ENCODE measurements around the gene R3HDM1.

The R3HDM1 gene

GRCh38 chr2:135756692-135757091 lies 225.4 kb downstream of the R3HDM1 start:
- Histone ChIP-seq H3K9me3 (ENCODE audit: insufficient read depth, low read depth, low read length) (peaks cover 10% of the 10 kb centered on the region), H3K36me3 (ENCODE audit: insufficient read depth, low read depth, low read length) (peaks cover 87% of the 10 kb centered on the region), H3K4me1 (ENCODE audit: insufficient read depth, low read length) (no peaks in the 10 kb centered on the region), H3K27ac (ENCODE audit: low read length) (no peak overlapping the region), H3K9ac (ENCODE audit: low read depth, low read length) (no peak overlapping the region), H3K27me3 (ENCODE audit: insufficient read depth, low read length) (no peaks in the 10 kb centered on the region), H3K4me3 (ENCODE audit: low read length) (no peak overlapping the region)

DNA sequence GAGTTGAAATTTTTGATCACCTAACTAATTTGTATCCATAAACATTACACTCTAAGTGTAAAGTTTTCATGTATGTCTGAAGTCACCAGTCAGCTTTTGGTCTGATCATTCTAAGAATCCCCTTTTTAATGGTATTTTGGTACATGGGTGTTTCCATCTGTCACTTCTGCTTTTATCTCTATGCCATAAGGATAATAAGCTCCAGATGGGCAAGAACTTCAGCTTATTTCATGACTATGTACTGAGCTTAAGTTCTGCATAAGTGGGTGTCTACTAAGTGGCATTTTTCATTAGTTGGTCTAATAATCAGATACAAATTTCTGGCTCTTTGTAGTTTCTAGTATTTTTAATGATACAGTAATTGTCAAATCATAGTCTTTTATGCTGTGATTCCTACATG lies 230.7 kb downstream of the R3HDM1 start:
- Histone ChIP-seq H3K36me3 (ENCODE audit: insufficient read depth, low read depth, low read length) (peaks cover 90% of the 10 kb centered on the region), H3K4me1 (ENCODE audit: insufficient read depth, low read length) (no peaks in the 10 kb centered on the region), H3K27ac (ENCODE audit: low read length) (no peak overlapping the region), H3K9me3 (ENCODE audit: insufficient read depth, low read depth, low read length) (no peaks in the 10 kb centered on the region), H3K27me3 (ENCODE audit: insufficient read depth, low read length) (no peaks in the 10 kb centered on the region), H3K4me3 (ENCODE audit: low read length) (no peak overlapping the region), H3K9ac (ENCODE audit: low read depth, low read length) (no peak overlapping the region)

- H3K27me3 ChIP-seq (ENCODE audit: insufficient read depth, low read length), result no peaks in the 10 kb centered on the region
- no peak overlapping the region for H3K27ac ChIP-seq (ENCODE audit: low read length)
- no peak overlapping the region for H3K4me3 ChIP-seq (ENCODE audit: low read length)
- H3K9me3 ChIP-seq (ENCODE audit: insufficient read depth, low read depth, low read length), result no peaks in the 10 kb centered on the region
- no peak overlapping the region for H3K9ac ChIP-seq (ENCODE audit: low read depth, low read length)
- no peaks in the 10 kb centered on the region for H3K4me1 ChIP-seq (ENCODE audit: insufficient read depth, low read length)
- peaks cover 90% of the 10 kb centered on the region for H3K36me3 ChIP-seq (ENCODE audit: insufficient read depth, low read depth, low read length)
Observed at GRCh38 chr2:135762530-135762929, 231.2 kb downstream of the R3HDM1 start.

DNA sequence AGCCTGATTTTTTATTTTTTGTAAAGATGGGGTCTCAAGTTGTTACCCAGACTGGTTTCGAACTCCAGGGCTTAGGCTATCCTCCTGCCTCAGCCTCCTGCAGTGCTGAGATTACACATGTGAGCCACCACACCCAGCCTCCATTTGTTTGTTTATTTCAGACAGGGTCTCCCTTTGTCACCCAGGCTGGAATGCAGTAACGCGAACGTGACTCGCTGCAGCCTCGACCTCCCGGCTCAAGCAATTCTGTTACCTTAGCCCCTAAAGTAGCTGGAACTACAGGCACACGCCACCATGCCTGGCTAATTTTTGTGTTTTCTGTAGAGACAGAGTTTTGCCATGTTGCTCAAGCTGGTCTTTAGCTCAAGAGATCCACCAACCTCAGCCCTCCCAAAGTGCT lies 237.6 kb downstream of the R3HDM1 start:
- Histone ChIP-seq H3K4me3 (ENCODE audit: low read length) (no peak overlapping the region), H3K36me3 (ENCODE audit: insufficient read depth, low read depth, low read length) (peaks cover 89% of the 10 kb centered on the region), H3K9me3 (ENCODE audit: insufficient read depth, low read depth, low read length) (no peaks in the 10 kb centered on the region), H3K27ac (ENCODE audit: low read length) (no peak overlapping the region), H3K9ac (ENCODE audit: low read depth, low read length) (no peak overlapping the region), H3K4me1 (ENCODE audit: insufficient read depth, low read length) (no peaks in the 10 kb centered on the region), H3K27me3 (ENCODE audit: insufficient read depth, low read length) (no peaks in the 10 kb centered on the region)

GRCh38 chr2:135773319-135773718 lies 242.0 kb downstream of the R3HDM1 start:
- Histone ChIP-seq H3K36me3 (ENCODE audit: insufficient read depth, low read depth, low read length) (peaks cover 91% of the 10 kb centered on the region), H3K27me3 (ENCODE audit: insufficient read depth, low read length) (no peaks in the 10 kb centered on the region), H3K9ac (ENCODE audit: low read depth, low read length) (no peak overlapping the region), H3K4me1 (ENCODE audit: insufficient read depth, low read length) (no peaks in the 10 kb centered on the region), H3K9me3 (ENCODE audit: insufficient read depth, low read depth, low read length) (no peaks in the 10 kb centered on the region), H3K4me3 (ENCODE audit: low read length) (no peak overlapping the region), H3K27ac (ENCODE audit: low read length) (no peak overlapping the region)

GRCh38 chr2:135773917-135774316 lies 242.6 kb downstream of the R3HDM1 start:
- Histone ChIP-seq H3K9ac (ENCODE audit: low read depth, low read length) (no peak overlapping the region), H3K27ac (ENCODE audit: low read length) (no peak overlapping the region), H3K4me3 (ENCODE audit: low read length) (no peak overlapping the region), H3K9me3 (ENCODE audit: insufficient read depth, low read depth, low read length) (no peaks in the 10 kb centered on the region), H3K27me3 (ENCODE audit: insufficient read depth, low read length) (no peaks in the 10 kb centered on the region), H3K4me1 (ENCODE audit: insufficient read depth, low read length) (no peaks in the 10 kb centered on the region), H3K36me3 (ENCODE audit: insufficient read depth, low read depth, low read length) (peaks cover 94% of the 10 kb centered on the region)
